HCT116 (cell line): Measurements from ENCODE around the gene NR2F1-AS1. TPM values are rescaled to one million over a fixed set of nuclear protein-coding genes. Genes with fewer than 3 reads are reported as not detected.

Experiments
- ATAC-seq: fragments of 200-7000 bp; cut with Tn5 transposase; 2 replicates; pipeline ENCODE4 v1.9.1; 2020; ENCODE audit warnings: mild to moderate bottlenecking, moderate library complexity
- BruUV-seq: library from RNA; stranded (reverse); fragments of 400-500 nt; replicated peaks from 2 replicates; lab custom pipeline; 2021; lab: Mats Ljungman, UMichigan
- CTCF ChIA-PET: fragments of 300-600 bp; sonication (Branson Sonifier 250); formaldehyde crosslinking; loops from one replicate; lab custom pipeline; 2021; ENCODE audit warnings: antibody characterized with exemption; lab: Charles Lee
- POLR2A ChIA-PET: fragments of 300-600, 350-600 bp; sonication (Branson Sonifier 250); formaldehyde crosslinking; loops from one replicate; lab custom pipeline; 2021; ENCODE audit warnings: antibody characterized with exemption; lab: Charles Lee
- RAD21 ChIA-PET, 2 experiments: fragments of 300-600 bp; sonication (Branson Sonifier 250); formaldehyde crosslinking; loops; one replicate each; lab custom pipeline; 2023; ENCODE audit warnings: low total read pairs in 2 of 2; ENCODE audit not compliant: uncharacterized antibody in 2 of 2, unreplicated experiment in 2 of 2, low non-redundant PET in 1 of 2; lab: Charles Lee
- DNase-seq: peaks from one replicate; pipeline ENCODE4 v3.0.0-alpha.2; 2010; ENCODE audit warnings: low read depth, low spot score
- H2AFZ ChIP-seq: fragments of 200-600 bp; shearing (Covaris generic), sonication (generic); 2 replicates; pipeline ENCODE4 v1.6.1; 2017; ENCODE audit warnings: low read depth, mixed run types, mixed read lengths, antibody characterized with exemption, low read length; ENCODE audit not compliant: poor library complexity, severe bottlenecking
- H3K27ac ChIP-seq: 2 replicates; pipeline ENCODE4 v1.5.1; 2012; ENCODE audit warnings: low read depth, low read length
- H3K27me3 ChIP-seq: fragments of 200-600 bp; sonication (generic); 2 replicates; pipeline ENCODE4 v1.6.1; 2016; ENCODE audit warnings: mixed run types, low read length, mixed read lengths; ENCODE audit not compliant: insufficient read depth
- H3K36me3 ChIP-seq, 2 experiments: fragments of 200-500 bp in 1 of 2; fragments of 200-600 bp in 1 of 2; sonication (Bioruptor generic) in 1 of 2; sonication (generic) in 1 of 2; 2 replicates each; pipeline versions ENCODE4 v1.5.1 to v1.6.1; 2014 to 2016; ENCODE audit warnings: low read length in 2 of 2, inconsistent platforms in 1 of 2, mixed read lengths in 1 of 2, mixed run types in 1 of 2; ENCODE audit not compliant: insufficient read depth in 2 of 2, control insufficient read depth in 1 of 2
- H3K4me1 ChIP-seq, 2 experiments: fragments of 200-600 bp in 1 of 2; sonication (generic) in 1 of 2; 2 replicates each; pipeline versions ENCODE4 v1.5.1 to v1.6.1; 2012 to 2017; ENCODE audit warnings: low read length in 2 of 2, inconsistent platforms in 1 of 2, mild to moderate bottlenecking in 1 of 2, mixed read lengths in 1 of 2, mixed run types in 1 of 2, moderate library complexity in 1 of 2; ENCODE audit not compliant: insufficient read depth in 2 of 2, control insufficient read depth in 1 of 2
- H3K4me2 ChIP-seq: fragments of 200-600 bp; sonication (generic); 2 replicates; pipeline ENCODE4 v1.6.1; 2017; ENCODE audit warnings: mixed run types, low read length, mixed read lengths
- H3K4me3 ChIP-seq, 2 experiments: fragments of 200-600 bp in 1 of 2; sonication (generic) in 1 of 2; replicated peaks in 1 of 2; 2 replicates each; pipeline ENCODE4 v1.5.1; 2011 to 2016; ENCODE audit warnings: low read length in 2 of 2, control low read depth in 1 of 2, low read depth in 1 of 2, mild to moderate bottlenecking in 1 of 2, mixed read lengths in 1 of 2, mixed run types in 1 of 2
- H3K79me2 ChIP-seq: fragments of 200-600 bp; sonication (generic); 2 replicates; pipeline ENCODE4 v1.6.1; 2017; ENCODE audit warnings: mild to moderate bottlenecking, mixed run types, low read length, moderate library complexity, mixed read lengths; ENCODE audit not compliant: insufficient read depth
- H3K9ac ChIP-seq: fragments of 200-600 bp; sonication (generic); 2 replicates; pipeline ENCODE4 v1.6.1; 2016; ENCODE audit warnings: low read length, mixed read lengths
- H3K9me2 ChIP-seq: fragments of 200-600 bp; sonication (generic), shearing (Covaris generic); 2 replicates; pipeline ENCODE4 v1.6.1; 2017; ENCODE audit warnings: mixed run types, mild to moderate bottlenecking, moderate library complexity; ENCODE audit not compliant: insufficient read depth
- H3K9me3 ChIP-seq, 2 experiments: fragments of 200-500 bp in 1 of 2; fragments of 200-600 bp in 1 of 2; sonication (Bioruptor generic) in 1 of 2; sonication (generic) in 1 of 2; 2 replicates each; pipeline ENCODE4 v1.6.1; 2014 to 2017; ENCODE audit warnings: low read length in 2 of 2, mixed read lengths in 2 of 2, inconsistent platforms in 1 of 2, low read depth in 1 of 2, mild to moderate bottlenecking in 1 of 2, mixed run types in 1 of 2, moderate library complexity in 1 of 2; ENCODE audit not compliant: control insufficient read depth in 1 of 2, insufficient read depth in 1 of 2
- H4K20me1 ChIP-seq: fragments of 200-600 bp; sonication (generic), shearing (Covaris generic); 2 replicates; pipeline ENCODE4 v1.6.1; 2017; ENCODE audit warnings: mixed run types, mild to moderate bottlenecking, moderate library complexity; ENCODE audit not compliant: insufficient read depth
- CEBPB ChIP-seq: IDR thresholded peaks from 2 replicates; pipeline ENCODE4 v1.6.1; 2012; ENCODE audit warnings: low read depth
- EGR1 ChIP-seq: IDR thresholded peaks from 2 replicates; pipeline ENCODE4 v1.6.1; 2012; ENCODE audit warnings: low read depth
- POLR2A ChIP-seq: IDR thresholded peaks from 2 replicates; pipeline ENCODE4 v1.7.0; 2011; ENCODE audit warnings: borderline replicate concordance; ENCODE audit not compliant: insufficient read depth, insufficient read length; ENCODE audit errors: extremely low read depth
- POLR2AphosphoS5 ChIP-seq: IDR thresholded peaks from 2 replicates; pipeline ENCODE4 v1.6.1; 2011; ENCODE audit warnings: mild to moderate bottlenecking, low read depth, low read length, moderate library complexity
- RAD21 ChIP-seq: IDR thresholded peaks from 2 replicates; pipeline ENCODE4 v1.6.1; 2012; ENCODE audit warnings: low read depth, mild to moderate bottlenecking
- SP1 ChIP-seq: IDR thresholded peaks from 2 replicates; pipeline ENCODE4 v1.6.1; 2012; ENCODE audit warnings: low read depth
- SRF ChIP-seq: IDR thresholded peaks from 2 replicates; pipeline ENCODE4 v1.6.1; 2012; ENCODE audit warnings: low read depth
- TCF7L2 ChIP-seq: IDR thresholded peaks from 2 replicates; pipeline ENCODE4 v1.7.0; 2011; ENCODE audit warnings: borderline replicate concordance, inconsistent platforms; ENCODE audit not compliant: insufficient read depth, insufficient read length; ENCODE audit errors: extremely low read depth
- ZFX ChIP-seq: fragments of 450-650 bp; IDR thresholded peaks from 2 replicates; pipeline ENCODE4 v1.6.1; 2017
- ZNF274 ChIP-seq: fragments of 200-500 bp; sonication (Bioruptor generic); IDR thresholded peaks from 2 replicates; pipeline ENCODE4 v1.6.1; 2014; ENCODE audit warnings: mild to moderate bottlenecking, low read depth, low read length, inconsistent platforms
- intact Hi-C: fragments of 100-400 bp; cut with micrococcal nuclease; formaldehyde crosslinking; loops from 2 replicates; pipeline ENCODE4 v1.10.0; 2022
- total RNA-seq: library from RNA; stranded (reverse); gene quantifications from one replicate; pipeline ENCODE4 v1.2.1, GENCODE V29; 2021; ENCODE audit not compliant: unreplicated experiment
- TF ChIP-seq, protein P1 (sequence below), 3 experiments: fragments of 200-600 bp in 1 of 3; sonication (generic) in 1 of 3; IDR thresholded peaks in 2 of 3; conservative IDR thresholded peaks in 1 of 3; 2 replicates each; pipeline ENCODE4 v1.5.1; 2012 to 2017; ENCODE audit warnings: low read depth in 2 of 3, low read length in 2 of 3, antibody characterized with exemption in 1 of 3, borderline replicate concordance in 1 of 3, control low read depth in 1 of 3, mild to moderate bottlenecking in 1 of 3, mixed read lengths in 1 of 3, mixed run types in 1 of 3, moderate library complexity in 1 of 3; ENCODE audit not compliant: insufficient read depth in 1 of 3
- TF ChIP-seq, protein P2 (sequence below): IDR thresholded peaks from 2 replicates; pipeline ENCODE4 v1.6.1; 2012

The NR2F1-AS1 gene
- total RNA-seq, 1 experiment from 2014 or later, result 20.1 TPM

DNA sequence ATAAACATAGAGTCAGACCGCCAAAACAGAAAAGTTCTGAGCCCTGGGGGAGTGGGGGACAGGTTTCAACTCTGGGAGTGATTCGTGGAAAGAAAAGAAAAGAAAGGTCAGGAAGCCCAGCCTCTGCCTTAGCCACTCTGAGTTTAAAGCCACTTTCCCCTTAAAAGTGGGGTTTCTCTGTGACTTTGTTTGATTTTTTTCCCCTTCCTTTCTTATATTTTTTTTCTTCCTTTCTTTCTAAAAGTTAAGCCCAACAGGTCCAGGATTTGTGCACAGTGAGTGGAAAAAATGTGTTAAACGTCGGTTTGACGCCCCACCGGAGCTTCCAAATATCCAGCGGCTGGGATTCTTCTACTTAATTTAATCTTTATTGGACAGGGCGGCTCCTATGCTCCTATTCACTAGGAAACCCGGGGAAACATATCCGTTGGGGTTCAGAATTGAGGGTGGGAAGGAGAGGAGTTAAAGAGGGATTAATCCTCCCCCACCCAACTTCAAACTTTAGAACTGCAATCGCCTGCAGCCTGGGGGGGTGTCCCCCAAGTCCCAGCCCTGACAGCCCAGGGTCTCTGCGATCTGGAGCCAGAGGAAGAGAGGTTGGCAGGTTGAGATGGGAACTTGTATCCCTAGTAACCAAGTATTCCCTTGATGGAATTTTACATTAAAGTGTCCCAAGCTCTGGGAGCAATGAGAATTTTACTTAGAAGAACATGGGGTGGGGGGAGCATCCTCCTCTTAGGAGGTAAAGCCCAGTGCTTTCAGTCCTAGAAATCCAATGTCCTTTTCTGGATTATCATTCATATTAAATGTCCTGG, 6.3 kb downstream of the NR2F1-AS1 start:
- no peaks in the 10 kb centered on the region for H3K9me3 ChIP-seq
- H3K4me3 ChIP-seq, result no peak overlapping the region
- H2AFZ ChIP-seq, result no peak overlapping the region
- ChIA-PET CTCF (no interaction called here), POLR2A (no interaction called here), RAD21 (no interaction called here)
- TF ChIP-seq CEBPB, result no peak
- TF ChIP-seq SRF, result no peak
- no peak for TF ChIP-seq RAD21
- TF ChIP-seq ZFX, result no peak
- TF ChIP-seq TCF7L2, result no peak
- TF ChIP-seq POLR2A, result no peak
- no peak for TF ChIP-seq POLR2AphosphoS5
- no peak for TF ChIP-seq ZNF274
- no peak for TF ChIP-seq SP1
- TF ChIP-seq, protein P1, sequence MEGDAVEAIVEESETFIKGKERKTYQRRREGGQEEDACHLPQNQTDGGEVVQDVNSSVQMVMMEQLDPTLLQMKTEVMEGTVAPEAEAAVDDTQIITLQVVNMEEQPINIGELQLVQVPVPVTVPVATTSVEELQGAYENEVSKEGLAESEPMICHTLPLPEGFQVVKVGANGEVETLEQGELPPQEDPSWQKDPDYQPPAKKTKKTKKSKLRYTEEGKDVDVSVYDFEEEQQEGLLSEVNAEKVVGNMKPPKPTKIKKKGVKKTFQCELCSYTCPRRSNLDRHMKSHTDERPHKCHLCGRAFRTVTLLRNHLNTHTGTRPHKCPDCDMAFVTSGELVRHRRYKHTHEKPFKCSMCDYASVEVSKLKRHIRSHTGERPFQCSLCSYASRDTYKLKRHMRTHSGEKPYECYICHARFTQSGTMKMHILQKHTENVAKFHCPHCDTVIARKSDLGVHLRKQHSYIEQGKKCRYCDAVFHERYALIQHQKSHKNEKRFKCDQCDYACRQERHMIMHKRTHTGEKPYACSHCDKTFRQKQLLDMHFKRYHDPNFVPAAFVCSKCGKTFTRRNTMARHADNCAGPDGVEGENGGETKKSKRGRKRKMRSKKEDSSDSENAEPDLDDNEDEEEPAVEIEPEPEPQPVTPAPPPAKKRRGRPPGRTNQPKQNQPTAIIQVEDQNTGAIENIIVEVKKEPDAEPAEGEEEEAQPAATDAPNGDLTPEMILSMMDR (IDR thresholded peaks at IDR 0.05 in 2 of 3, conservative IDR thresholded peaks at IDR 0.05 in 1 of 3; ENCODE audit: borderline replicate concordance in 1 of 3, insufficient read depth in 1 of 3, low read depth in 2 of 3, low read length in 2 of 3), result no peak
- TF ChIP-seq EGR1, result no peak
- TF ChIP-seq, protein P2, sequence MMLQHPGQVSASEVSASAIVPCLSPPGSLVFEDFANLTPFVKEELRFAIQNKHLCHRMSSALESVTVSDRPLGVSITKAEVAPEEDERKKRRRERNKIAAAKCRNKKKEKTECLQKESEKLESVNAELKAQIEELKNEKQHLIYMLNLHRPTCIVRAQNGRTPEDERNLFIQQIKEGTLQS, result no peak
- H3K4me2 ChIP-seq, result no peak overlapping the region
- intact Hi-C loops, result no loop called here
- ATAC-seq (no peak), DNase-seq (no peak)
- no peaks in the 10 kb centered on the region for H4K20me1 ChIP-seq
- peaks cover 7 to 23% of the 10 kb centered on the region in 2 experiments; a peak in 3 of 4 replicates for H3K4me1 ChIP-seq
- no peaks in the 10 kb centered on the region for H3K9me2 ChIP-seq
- no TSS peak for BruUV-seq
- no peaks in the 10 kb centered on the region for H3K27me3 ChIP-seq
- H3K9ac ChIP-seq, result no peak overlapping the region
- H3K79me2 ChIP-seq, result no peaks in the 10 kb centered on the region
- no peak overlapping the region for H3K27ac ChIP-seq
- H3K36me3 ChIP-seq, result no peaks in the 10 kb centered on the region
